Liver (tissue), 9 donors: ENCODE data around the gene ATXN7L1. TPM values are rescaled to one million over a fixed set of nuclear protein-coding genes. Genes with fewer than 3 reads are reported as not detected.

Experiments
- DNase-seq: peaks from one replicate; pipeline ENCODE4 v3.0.0-alpha.2; 2017; ENCODE audit warnings: low spot score
- H3K27ac ChIP-seq, 2 donors: one replicate each; pipeline ENCODE4 v1.7.0; 2013; ENCODE audit warnings: inconsistent platforms in 2 of 2, low read length in 2 of 2, control low read depth in 1 of 2, low read depth in 1 of 2, mild to moderate bottlenecking in 1 of 2
- H3K27me3 ChIP-seq, 4 donors: one replicate each; pipeline versions ENCODE4 v1.6.1 to v1.7.0; 2013; ENCODE audit warnings: low read length in 3 of 4, inconsistent platforms in 1 of 4, mild to moderate bottlenecking in 1 of 4, moderate library complexity in 1 of 4; ENCODE audit not compliant: control insufficient read depth in 4 of 4, insufficient read depth in 4 of 4
- H3K36me3 ChIP-seq, 4 donors: one replicate each; pipeline versions ENCODE4 v1.6.1 to v1.7.0; 2013; ENCODE audit warnings: low read length in 3 of 4, mild to moderate bottlenecking in 3 of 4, low read depth in 1 of 4, moderate library complexity in 1 of 4; ENCODE audit not compliant: control insufficient read depth in 4 of 4, insufficient read depth in 3 of 4
- H3K4me1 ChIP-seq, 4 donors: one replicate each; pipeline versions ENCODE4 v1.6.1 to v1.7.0; 2013; ENCODE audit warnings: low read length in 3 of 4, mild to moderate bottlenecking in 3 of 4, moderate library complexity in 1 of 4; ENCODE audit not compliant: control insufficient read depth in 4 of 4, insufficient read depth in 4 of 4
- H3K4me3 ChIP-seq, 3 donors: one replicate each; pipeline versions ENCODE4 v1.6.1 to v1.7.0; 2013; ENCODE audit warnings: low read length in 3 of 3, control low read depth in 1 of 3, low read depth in 1 of 3, mild to moderate bottlenecking in 1 of 3
- H3K9ac ChIP-seq, 2 donors: one replicate each; pipeline ENCODE4 v1.7.0; 2013; ENCODE audit warnings: low read length in 2 of 2, mild to moderate bottlenecking in 2 of 2, moderate library complexity in 2 of 2, control low read depth in 1 of 2, low read depth in 1 of 2
- H3K9me3 ChIP-seq, 4 donors: one replicate each; pipeline versions ENCODE4 v1.6.1 to v1.7.0; 2013; ENCODE audit warnings: low read length in 3 of 4; ENCODE audit not compliant: control insufficient read depth in 4 of 4
- ATF3 ChIP-seq: IDR thresholded peaks from 2 replicates; pipeline ENCODE4 v1.6.1; 2016; ENCODE audit warnings: antibody characterized with exemption
- CTCF ChIP-seq: fragments of 150-350 bp; IDR thresholded peaks from 2 replicates; pipeline ENCODE4 v1.5.1; 2017; ENCODE audit warnings: improper control_type of control experiment, low read depth, low read length; ENCODE audit not compliant: missing input control
- FOXA1 ChIP-seq: IDR thresholded peaks from 2 replicates; pipeline ENCODE4 v1.6.1; 2016; ENCODE audit warnings: antibody characterized with exemption
- HNF4G ChIP-seq: IDR thresholded peaks from 2 replicates; pipeline ENCODE4 v1.6.1; 2016; ENCODE audit warnings: antibody characterized with exemption
- JUND ChIP-seq, 2 donors: IDR thresholded peaks; 2 replicates each; pipeline ENCODE4 v1.6.1; 2016; ENCODE audit warnings: antibody characterized with exemption in 2 of 2
- MAX ChIP-seq: IDR thresholded peaks from 2 replicates; pipeline ENCODE4 v1.6.1; 2016; ENCODE audit warnings: antibody characterized with exemption
- NR2F2 ChIP-seq: IDR thresholded peaks from 2 replicates; pipeline ENCODE4 v1.6.1; 2016; ENCODE audit warnings: antibody characterized with exemption
- RAD21 ChIP-seq, 2 donors: IDR thresholded peaks; 2 replicates each; pipeline ENCODE4 v1.6.1; 2016; ENCODE audit warnings: antibody characterized with exemption in 2 of 2, mild to moderate bottlenecking in 2 of 2
- REST ChIP-seq: IDR thresholded peaks from 2 replicates; pipeline ENCODE4 v1.6.1; 2016; ENCODE audit warnings: antibody characterized with exemption, mild to moderate bottlenecking
- RXRA ChIP-seq, 2 donors: IDR thresholded peaks; 2 replicates each; pipeline ENCODE4 v1.6.1; 2017 to 2018; ENCODE audit warnings: antibody characterized with exemption in 2 of 2, mild to moderate bottlenecking in 1 of 2
- YY1 ChIP-seq: IDR thresholded peaks from 2 replicates; pipeline ENCODE4 v1.6.1; 2016; ENCODE audit warnings: antibody characterized with exemption, mild to moderate bottlenecking
- ZBTB33 ChIP-seq: IDR thresholded peaks from 2 replicates; pipeline ENCODE4 v1.6.1; 2016; ENCODE audit warnings: antibody characterized with exemption
- WGBS: extraction: QIAGEN DNeasy Blood & Tissue Kit; methylation state at CpG from one replicate; pipeline ENCODE4 v1.1.7; 2013; 5-methylcytosine and 5-hydroxymethylcytosine counted together
- polyA plus RNA-seq, 2 donors: library from polyadenylated mRNA; stranded (reverse) in 1 of 2; unstranded in 1 of 2; fragments of 200-250 nt in 1 of 2; fragments of >200 nt in 1 of 2; fragmentation: Nextera tagmentation in 1 of 2; extraction: Ambion mirVana in 1 of 2; gene quantifications; one replicate each; pipeline versions ENCODE4 v1.2.1 to v1.2.3, GENCODE V29; 2013 to 2015
- total RNA-seq, 2 donors: library from RNA; depleted of rRNA; stranded (reverse); fragments of >200 nt; gene quantifications; one replicate each; pipeline ENCODE4 v1.2.3, GENCODE V29; 2014
- donor health status: healthy.
- donor health status: healthy.
- donor health status: healthy.
- donor health status: healthy.
- donor health status: healthy.

The ATXN7L1 gene
- total and polyA plus RNA-seq, 4 donors, result 2.1 to 7.4 (median 5.3) TPM

GRCh38 chr7:105905209-105905909 is 29.0 kb upstream of the ATXN7L1 start (continued):
- TF ChIP-seq ZBTB33 (no peak), HNF4G (no peak), CTCF (no peak)

GRCh38 chr7:105904064-105904463 is 27.7 kb upstream of the ATXN7L1 start:
- 96% methylated on average over 1 of the region's 1 CpG for WGBS

GRCh38 chr7:105902325-105902911 is 26.0 kb upstream of the ATXN7L1 start:
- no peak for TF ChIP-seq FOXA1
- TF ChIP-seq REST, result no peak
- no peak for TF ChIP-seq MAX
- TF ChIP-seq ATF3, result no peak
- TF ChIP-seq CTCF, result no peak
- TF ChIP-seq RXRA (IDR thresholded peaks at IDR 0.05), result no peak
- TF ChIP-seq NR2F2, result no peak
- no peak for TF ChIP-seq RAD21 (IDR thresholded peaks at IDR 0.05)
- TF ChIP-seq YY1, result no peak
- no peak for TF ChIP-seq HNF4G
- H3K27ac ChIP-seq, result no peak overlapping the region
- 95% methylated on average over 6 of the region's 6 CpGs for WGBS

More at GRCh38 chr7:105904064-105904463, 27.7 kb upstream of the ATXN7L1 start:
- Histone ChIP-seq H3K9ac (no peak overlapping the region), H3K9me3 (no peaks in the 10 kb centered on the region), H3K36me3 (no peaks in the 10 kb centered on the region), H3K4me1 (no peaks in the 10 kb centered on the region), H3K27me3 (no peaks in the 10 kb centered on the region), H3K27ac (no peak overlapping the region), H3K4me3 (no peak overlapping the region)
- DNase-seq, result no peak
- TF ChIP-seq ATF3 (no peak), JUND (IDR thresholded peaks at IDR 0.05) (no peak)

More at GRCh38 chr7:105902325-105902911, 26.0 kb upstream of the ATXN7L1 start:
- H3K9ac ChIP-seq, result no peak overlapping the region
- H3K36me3 ChIP-seq, result no peaks in the 10 kb centered on the region
- no peak overlapping the region for H3K4me3 ChIP-seq
- H3K27me3 ChIP-seq, result no peaks in the 10 kb centered on the region
- no peaks in the 10 kb centered on the region for H3K4me1 ChIP-seq
- no peaks in the 10 kb centered on the region for H3K9me3 ChIP-seq
- DNase-seq, result no peak
